GM21367 (cell line): Measurements from ENCODE around the gene PLXDC1.
A peak's percentile ranks its signal among the peaks of the same experiment; 100 is the strongest.
"Not testable (repeated sequence)": the region's sequence is repeated elsewhere in the genome, so short reads cannot be mapped to it uniquely, and the experiment has no call there.

Experiments
- ATAC-seq: cut with Tn5 transposase; IDR thresholded peaks from one replicate; pipeline ENCODE4 v1.9.1; 2021; ENCODE audit not compliant: unreplicated experiment

PLXDC1 gene

DNA sequence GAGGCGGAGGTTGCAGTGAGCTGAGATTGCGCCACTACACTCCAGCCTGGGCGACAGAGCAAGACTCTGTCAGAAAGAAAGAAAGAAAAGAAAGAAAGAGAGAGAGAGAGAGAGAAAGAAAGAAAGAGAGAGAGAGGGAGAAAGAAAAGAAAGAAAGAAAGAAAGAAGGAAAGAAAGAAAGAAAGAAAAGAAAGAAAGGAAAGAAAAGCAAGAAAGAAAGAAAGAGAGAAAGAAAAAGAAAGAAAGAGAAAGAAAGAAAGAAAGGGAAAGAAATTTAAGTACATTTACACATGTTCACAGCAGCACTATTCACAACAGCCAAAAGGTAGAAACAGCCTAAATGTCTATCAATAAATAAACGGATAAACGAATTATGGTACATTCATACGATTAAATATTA lies 21.9 kb downstream of the PLXDC1 start:
- ATAC-seq, result not testable (repeated sequence)

DNA sequence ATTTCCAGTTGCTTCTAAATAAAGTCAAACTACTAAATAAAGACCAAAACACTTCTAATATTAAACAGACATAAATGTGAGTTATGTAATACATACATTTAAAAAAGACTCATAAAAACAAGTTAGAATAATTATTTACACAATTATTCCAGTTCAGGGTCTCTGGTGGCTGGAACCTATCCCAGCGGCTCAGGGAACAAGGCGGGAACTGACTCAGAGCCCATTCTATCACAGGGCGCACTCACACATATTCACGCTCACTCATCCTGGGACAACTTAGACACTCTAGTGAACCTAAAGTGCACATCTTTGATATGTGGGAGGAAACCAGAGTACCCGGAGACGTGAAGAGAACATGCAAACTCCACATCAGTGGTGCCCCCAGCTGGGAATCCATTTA lies 25.0 kb downstream of the PLXDC1 start:
- no peak for ATAC-seq

DNA sequence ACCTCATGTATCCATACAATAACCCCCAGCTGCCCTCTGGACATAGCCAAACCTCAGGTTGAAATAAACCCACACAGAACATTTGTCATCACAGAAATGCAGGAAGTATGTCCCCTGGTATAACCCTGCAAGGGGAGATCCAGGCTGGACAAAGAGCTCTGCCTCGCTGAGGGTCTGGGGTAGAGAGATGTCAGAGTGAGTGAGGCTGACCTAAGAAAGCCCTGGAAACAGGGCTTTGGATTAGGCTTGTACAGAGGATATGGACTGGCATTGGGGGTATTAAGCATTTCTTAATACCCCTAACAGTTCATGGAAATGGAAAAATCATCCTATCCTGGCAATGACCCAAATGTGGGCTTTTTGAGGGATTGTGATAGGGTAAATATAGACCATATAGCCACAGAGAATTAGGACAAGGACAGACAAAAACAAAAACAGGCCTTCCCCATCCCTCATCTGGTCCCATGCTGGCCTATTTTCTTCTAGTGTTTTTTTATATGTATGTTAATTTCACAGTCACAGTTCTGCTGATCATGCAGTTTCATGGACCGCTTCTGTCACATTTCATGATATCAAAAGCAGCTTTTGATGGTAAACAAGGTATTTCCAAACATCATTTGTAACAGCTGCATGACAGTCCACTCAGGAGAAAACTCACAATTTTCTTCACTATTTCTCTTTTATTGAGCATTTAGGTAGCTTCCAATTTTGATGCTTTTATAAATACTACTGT lies 26.1 kb downstream of the PLXDC1 start:
- ATAC-seq, result no peak

DNA sequence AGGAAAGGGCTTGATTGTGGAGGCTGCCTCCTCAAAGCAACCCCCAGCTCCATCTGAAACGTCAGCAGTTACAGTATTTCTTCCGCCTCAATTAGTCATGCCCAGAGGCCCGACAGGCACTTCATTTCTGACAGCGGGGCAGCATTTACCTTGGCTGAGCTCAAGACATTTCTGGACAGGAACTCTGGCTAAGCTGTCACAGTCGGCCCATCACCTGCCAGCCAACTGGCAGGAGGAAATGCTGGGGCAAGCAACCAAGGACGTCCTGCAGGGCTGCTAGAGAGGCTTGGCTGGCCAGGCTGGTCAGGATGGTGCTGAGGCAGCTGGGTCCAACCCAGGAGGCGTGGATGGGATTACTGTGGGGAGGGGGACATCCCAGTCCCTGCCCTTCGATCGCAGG lies 27.8 kb downstream of the PLXDC1 start:
- no peak for ATAC-seq

DNA sequence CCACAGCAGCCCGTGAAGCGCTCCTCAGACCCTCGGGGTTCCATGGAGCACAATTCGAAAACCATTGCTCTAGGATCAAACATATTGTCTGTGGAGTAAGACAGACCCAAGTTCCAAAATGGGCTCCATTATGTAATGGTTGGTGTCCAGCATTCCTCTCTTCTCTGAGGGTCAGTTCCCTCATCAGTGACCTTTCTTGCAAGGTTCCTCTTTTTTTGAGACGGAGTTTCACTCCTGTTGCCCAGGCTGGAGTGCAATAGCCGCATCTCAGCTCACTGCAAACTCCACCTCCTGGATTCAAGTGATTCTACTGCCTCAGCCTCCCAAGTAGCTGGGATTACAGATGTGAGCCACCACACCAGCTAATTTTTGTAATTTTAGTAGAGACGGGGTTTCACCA lies 28.4 kb downstream of the PLXDC1 start:
- ATAC-seq, result no peak

DNA sequence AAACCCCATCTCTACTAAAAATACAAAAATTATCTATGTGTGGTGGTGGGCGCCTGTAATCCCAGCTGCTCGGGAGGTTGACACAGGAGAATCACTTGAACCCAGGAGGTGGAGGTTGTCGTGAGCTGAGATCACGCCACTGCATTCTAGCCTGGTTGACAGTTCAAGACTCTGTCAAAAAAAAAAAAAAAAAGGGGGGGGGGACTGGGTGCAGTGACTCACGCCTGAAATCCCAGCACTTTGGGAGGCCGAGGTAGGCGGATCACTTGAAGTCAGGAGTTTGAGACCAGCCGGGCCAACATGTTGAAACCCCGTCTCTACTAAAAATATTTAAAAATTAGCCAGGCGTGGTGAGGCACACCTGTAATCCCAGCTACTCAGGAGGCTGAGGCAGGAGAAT lies 29.5 kb downstream of the PLXDC1 start:
- not testable (repeated sequence) for ATAC-seq

DNA sequence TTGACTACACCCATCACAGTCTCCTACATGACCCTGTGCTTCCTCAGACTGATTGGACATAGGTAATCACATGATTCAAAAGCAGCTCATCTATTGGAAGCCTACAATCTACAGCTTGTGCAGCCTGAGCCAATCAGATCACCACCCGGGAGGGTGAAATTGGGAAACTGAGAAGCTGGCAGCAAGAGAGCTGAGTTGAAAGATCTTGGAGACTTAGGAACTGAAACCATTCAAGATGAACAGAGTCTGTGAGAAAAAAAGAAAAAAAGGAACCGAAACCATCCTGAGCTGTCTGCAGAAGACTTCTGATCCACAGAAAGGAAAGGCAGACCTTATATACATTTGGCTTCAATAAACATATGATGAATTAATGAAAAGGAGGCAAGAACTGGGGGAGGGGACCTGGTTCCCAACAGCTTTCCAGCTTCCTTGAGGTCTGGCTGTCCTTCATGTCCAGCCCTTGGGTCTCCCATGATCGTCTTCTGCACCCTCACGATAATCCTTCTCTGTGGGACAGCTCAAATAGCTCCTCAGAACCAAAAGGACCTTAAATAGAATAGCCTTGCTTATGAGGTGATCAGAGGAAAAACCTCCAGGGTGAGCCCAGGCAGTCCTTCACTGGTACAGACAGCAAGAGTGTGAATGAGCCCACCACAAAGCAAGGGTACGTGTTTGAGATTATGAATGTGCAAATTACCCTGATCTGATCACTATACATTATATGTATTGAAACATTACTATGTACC lies 32.6 kb downstream of the PLXDC1 start:
- peak; percentile 60 for ATAC-seq

DNA sequence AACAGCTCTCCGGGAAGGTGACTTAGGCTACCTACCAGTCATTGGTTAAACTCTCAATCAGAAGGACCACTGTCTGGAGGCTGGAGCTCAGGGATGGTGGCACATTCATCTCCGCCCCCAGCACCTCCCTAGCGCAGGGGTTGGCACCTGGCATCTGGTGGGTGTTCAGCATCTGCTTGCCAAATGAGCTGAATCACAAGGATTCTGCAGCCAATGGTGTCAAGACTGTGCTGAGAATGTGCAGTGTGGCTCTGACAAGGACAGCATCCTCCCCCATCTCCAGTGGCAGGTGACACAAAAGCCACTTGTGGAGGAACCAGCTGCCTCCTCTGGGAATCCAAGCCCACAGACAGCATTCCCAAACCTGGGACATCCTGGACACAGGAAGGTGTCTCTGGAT lies 35.2 kb downstream of the PLXDC1 start:
- no peak for ATAC-seq

DNA sequence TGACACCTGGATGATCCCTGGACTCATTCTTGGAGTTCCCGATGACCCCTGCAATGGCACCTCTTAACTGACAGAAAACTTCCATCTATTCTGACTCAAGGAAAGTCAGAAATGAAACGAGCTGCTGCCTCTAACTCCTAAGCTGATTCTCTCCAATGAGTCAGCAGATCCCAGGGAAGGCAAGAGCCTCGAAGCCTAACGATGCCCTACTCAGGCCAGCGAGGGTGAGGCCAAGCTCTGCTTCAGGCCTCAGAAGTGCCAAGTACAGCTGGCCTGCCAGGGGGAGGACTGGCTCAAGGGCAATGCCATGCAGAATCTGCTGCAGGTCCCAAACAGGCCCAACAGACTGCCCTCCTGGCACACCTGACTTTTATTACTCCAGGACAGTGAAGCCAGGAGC lies 36.3 kb downstream of the PLXDC1 start:
- no peak for ATAC-seq

DNA sequence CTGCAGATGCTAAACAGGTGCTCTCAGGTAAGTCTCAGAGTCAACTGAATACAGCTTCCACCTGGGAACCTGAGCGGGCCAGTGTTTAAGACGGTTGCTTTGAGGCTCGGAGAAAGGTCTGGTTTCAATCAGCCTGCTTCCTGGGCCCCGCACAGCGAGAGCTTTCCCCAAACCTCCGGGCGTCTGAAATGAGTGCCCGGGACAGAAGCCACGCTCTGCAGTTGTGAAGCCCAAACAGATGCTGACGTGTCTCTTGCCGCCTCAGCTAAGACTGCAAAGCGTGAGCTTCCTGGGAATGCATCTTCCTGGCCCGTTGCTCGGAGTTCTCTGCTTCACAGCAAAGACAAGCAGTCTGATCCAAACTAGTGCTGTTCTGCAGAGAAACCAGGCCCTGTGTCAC lies 36.7 kb downstream of the PLXDC1 start:
- ATAC-seq, result no peak

DNA sequence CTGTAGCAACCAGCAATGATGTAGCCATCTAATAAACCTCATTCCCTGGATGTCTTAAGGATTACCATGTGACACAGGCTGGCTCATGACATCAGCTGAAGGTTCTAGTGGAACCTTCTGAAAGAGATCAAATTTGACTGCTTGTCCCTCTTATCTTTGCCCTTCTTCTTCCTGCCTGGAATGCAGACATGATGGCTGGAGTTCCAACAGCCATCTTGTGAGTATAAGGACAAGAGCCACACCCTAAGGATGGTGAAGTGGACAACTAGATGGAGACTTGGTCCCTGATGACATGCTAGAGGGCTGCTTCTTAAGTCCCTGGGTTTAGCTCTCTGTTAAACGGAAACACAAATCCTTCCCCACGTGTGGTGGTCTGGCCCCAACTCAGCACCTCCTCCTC lies 37.6 kb downstream of the PLXDC1 start:
- ATAC-seq, result no peak

DNA sequence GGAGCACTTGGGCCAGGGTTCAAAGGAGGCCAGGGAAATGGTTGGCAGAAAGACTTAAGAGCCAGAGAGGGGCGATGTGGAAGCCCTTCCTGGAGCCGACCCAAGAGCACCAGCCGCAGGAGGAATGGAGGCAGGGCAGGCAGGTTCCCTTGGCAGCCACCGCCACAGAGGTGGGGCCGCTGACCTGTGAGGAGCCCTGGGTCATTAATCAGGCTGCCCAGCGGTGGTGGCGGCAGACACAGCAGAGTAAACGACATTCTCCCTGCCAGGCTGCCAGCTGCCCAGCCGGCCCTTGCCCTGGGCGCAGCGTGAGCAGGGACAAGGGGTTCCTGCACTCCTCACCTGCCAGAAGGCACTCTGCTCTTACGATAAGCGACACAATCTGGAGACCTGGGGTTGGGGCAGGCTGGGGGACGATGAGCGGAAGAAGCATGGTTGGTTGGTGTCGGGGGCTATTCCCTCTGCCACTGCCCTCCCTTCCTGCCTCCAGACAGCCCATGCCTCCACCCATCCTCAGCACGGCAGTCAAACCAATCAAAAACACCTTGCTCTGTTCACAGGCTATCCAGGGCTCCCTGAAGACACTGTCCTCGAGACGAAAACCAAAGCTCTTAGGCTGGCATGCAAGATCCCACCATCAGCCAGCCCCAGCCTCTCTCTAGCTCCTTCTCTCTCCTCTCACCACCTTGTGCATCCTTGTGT lies 40.9 kb downstream of the PLXDC1 start:
- ATAC-seq, result no peak

DNA sequence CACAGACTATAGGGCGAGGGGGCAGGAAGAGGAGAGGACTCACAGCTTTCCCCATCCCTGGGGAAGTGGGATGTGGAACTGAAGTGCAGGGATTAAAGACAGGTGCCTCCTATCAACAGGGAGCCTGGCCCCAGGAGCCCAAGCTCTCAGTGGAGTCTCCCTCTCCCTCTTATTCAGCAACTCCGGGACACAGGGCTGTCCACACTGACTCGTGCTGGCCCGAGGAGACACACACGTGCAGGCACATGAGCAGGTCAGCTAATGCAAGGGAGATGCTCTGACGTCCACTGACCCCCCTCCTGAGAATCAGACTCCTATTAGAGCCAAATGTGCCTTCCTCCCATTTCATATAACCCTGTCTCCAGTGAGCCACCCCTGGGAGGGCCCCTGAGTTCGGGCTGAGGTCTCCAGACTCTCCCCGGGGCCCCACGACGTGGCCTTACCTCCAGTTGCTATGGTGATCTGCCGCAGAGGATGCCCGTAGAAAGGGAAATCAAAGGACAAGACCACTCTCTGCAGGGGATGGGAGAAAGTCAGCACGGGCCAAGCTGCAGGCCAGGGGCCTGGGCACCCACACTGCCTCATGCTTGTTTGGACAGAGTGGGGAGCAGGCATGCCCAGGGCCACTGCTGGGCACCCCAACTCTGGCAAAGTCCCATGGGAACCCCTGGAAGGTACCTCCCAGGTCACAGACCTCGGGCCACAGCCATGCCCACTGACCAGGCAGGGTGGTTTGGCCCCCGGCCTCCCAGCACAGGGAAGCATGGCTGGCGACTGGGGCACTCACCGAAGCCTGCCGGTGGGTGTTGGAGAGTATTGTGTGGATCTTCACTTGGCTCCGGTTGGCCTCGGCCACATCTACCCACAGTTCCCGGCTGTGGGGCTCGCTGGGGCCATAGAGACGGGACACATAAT lies 42.7 kb downstream of the PLXDC1 start:
- no peak for ATAC-seq

DNA sequence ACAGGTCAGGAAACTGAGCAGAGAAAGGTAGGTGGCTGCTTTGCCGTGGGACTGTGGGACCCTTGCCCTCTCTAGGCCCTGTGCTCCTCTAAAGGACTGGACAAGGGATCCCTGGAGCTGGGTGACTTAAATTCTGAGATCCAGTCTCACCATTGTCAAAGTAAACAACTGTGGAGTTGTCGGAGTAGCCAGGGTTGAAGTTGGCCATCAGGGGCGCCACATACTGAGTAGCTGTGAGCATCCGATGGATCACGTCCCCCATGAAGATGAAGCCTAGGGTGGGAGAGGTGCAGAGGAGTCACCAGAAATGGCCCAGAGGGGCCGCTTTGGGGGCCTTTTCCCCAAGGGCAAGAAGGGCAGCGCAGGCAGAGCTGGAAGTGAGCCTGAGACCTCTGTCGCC lies 43.5 kb downstream of the PLXDC1 start:
- no peak for ATAC-seq

DNA sequence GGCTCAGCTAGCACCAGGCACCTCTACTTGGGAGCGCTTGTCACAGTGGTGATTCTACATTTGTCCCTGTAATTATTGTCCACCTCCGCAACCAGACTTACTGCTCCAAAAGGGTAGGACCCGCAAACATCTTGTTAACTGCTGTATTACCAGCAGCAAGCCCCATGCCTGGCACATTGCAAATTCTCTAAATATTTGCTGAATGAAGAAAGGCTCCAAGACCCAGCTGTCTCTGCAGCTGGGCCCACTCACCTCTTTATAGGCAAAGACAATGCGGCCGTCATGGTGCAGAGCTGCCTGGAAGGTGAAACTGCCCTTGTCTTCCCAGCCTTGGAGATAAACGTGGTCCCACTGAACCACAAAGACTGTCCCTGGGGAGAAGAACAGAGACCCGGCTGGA lies 44.3 kb downstream of the PLXDC1 start:
- no peak for ATAC-seq

DNA sequence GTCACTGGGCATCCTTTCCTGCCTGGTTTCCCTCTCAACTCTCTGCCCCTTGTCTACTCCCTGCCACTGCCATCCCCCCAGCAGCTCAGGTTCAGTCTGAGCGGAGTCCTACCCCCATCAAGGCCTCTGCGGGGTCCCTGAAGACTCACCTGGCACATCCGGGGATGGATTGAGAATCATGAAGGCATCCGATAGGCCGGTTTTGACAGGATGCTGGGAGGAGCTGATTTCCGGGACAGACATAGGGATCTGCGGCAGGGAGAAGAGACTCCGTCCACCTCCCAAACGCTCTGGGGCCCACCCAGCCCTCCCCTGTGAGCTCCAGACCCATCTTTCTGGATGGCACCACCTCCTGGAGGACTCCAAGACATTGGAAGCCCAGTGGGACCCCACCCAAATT lies 45.7 kb downstream of the PLXDC1 start:
- ATAC-seq, result no peak

DNA sequence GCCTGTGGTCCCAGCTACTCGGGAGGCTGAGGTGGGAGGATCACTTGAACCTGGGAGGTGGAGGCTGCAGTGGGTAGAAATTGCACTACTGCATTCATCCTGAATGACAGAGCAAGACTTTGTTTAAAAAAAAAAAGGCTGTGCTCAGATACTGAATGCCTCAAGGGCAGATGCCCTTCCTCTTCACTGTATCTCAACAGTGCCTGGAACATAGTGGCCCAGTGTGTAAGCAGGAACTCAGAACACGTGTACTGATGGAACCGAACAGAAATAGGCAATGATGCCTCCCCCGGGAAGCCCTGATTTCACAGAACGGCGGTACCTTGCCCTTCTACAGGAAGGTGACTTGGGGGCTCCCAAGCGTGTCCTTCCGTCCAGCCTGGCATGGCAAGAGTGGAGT lies 46.8 kb downstream of the PLXDC1 start:
- no peak for ATAC-seq

DNA sequence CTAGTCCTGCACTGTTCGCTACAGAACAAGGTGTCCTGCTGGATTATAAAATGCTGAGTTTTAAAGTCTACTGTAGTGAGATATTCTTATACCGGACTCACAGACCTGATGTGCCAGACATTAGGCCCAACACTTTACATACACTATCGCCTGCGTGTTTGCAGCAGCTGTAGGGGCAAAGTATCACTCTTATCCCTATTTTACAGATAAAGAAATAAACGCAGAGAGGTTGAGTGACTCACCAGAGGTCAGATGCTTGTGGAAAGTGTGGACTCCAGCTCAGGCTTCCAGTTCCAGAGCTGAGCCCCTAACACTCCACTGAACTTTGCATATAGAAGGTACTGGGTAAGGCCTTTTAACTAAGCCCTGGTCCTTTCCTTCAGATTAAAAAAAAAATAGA lies 47.4 kb downstream of the PLXDC1 start:
- ATAC-seq, result no peak

DNA sequence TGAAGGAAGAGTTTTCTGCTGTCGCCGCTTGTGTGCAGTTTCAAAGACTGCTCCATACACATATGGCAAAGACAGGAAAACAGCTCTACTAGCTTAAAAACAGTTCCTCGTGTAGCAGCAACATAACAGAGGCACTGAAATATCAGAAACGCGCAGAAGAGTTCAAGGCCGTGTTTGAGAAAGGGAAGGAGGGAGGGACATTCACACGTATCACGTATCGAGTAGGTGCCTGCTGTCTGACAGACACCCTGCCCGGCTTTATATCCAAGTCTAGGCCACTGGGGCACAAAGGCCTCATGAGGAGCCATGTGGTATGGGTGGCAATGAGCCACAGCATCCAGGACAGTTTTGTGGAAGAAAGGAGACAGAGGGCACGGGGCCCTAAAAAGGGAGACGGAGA lies 50.3 kb downstream of the PLXDC1 start:
- no peak for ATAC-seq

DNA sequence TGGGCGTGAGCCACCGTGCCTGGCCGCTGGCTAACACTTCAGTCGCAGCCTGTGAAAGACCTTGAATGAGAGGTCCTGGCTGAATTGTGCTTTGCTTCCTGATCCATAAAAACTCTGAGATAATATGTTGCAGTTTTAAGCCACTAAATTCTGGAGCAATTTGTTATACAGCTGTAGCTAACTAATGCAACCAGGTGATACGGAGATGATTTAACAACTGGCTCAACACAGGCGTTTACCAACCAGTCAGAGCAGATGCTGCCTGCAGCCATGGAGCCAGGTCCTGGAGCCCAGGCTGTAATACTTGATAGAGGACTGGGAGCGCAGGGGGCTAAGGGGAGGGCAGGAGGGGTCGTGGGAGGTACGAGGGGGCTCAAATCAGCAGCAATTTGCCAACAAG lies 50.9 kb downstream of the PLXDC1 start:
- no peak for ATAC-seq

DNA sequence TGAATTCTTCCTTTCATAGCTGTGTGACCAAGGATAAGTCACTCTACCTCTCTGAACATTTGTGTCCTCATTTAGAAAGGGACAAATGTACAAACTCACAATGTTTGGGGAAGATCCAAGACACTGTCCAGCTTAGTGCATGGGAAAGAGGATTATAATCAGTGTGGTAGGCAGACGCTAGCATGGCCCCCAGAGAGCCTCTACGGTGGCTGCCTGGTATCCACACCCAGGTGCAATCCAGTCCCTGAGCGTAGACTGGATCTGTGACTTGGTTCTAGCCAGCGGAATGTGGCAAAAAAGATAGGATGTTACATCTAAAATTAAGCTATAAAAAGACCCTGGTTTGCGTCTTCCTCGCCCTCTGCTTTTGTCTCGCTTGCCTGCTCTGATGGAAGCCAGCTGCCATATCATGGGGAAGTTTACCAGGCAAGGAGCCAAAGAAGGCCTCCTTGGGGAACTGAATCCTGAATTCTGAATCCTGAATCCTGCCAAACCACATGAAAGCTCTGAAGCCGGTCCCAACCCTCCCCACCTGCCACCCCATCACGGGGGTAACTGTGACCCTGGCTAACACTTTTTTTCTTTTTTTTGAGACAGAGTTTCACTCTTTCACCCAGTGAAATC lies 51.7 kb downstream of the PLXDC1 start:
- no peak for ATAC-seq
